LNCaP clone FGC (cell line): ENCODE measurements around the gene FLT3LG.

ENCODE experiments used
- DNase-seq: peaks from one replicate; pipeline ENCODE4 v3.0.0-alpha.2; 2011; ENCODE audit warnings: low read depth
- H3K4me3 ChIP-seq: 2 replicates; pipeline ENCODE4 v1.5.1; 2011; ENCODE audit warnings: mild to moderate bottlenecking, low read depth, low read length, control low read depth
- CTCF ChIP-seq: IDR thresholded peaks from 2 replicates; pipeline ENCODE4 v1.5.1; 2012; ENCODE audit warnings: mild to moderate bottlenecking; ENCODE audit not compliant: control insufficient read depth, insufficient read depth; ENCODE audit errors: extremely low read depth

The FLT3LG gene

GRCh38 chr19:49520705-49521319 lies 46.8 kb downstream of the FLT3LG start:
- DNase-seq = no peak
- H3K4me3 ChIP-seq = no peak overlapping the region
- TF ChIP-seq CTCF = no peak

- H3K4me3 ChIP-seq = no peak overlapping the region
- TF ChIP-seq CTCF = no peak
- no peak for DNase-seq
Measured at GRCh38 chr19:49524812-49525455, 50.9 kb downstream of the FLT3LG start.

DNA sequence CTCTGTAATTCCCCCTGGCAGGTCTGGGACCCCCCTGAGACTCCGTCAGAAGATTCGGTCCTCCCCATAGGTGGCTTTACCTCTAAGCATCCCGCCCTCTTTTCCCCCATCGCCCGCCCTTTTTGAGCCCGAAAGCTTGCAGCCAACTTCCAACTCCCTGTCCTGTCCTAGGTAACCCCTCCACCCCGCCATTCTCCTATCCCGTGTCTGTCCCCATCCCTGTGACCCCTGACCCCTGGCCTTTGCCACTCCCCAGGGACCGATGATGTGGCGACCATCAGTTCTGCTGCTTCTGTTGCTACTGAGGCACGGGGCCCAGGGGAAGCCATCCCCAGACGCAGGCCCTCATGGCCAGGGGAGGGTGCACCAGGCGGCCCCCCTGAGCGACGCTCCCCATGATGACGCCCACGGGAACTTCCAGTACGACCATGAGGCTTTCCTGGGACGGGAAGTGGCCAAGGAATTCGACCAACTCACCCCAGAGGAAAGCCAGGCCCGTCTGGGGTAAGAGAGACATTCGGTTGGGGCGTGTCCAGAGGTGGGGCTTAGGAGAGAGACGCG lies 54.3 kb downstream of the FLT3LG start:
- TF ChIP-seq CTCF = no peak
- DNase-seq = no peak
- H3K4me3 ChIP-seq = peak overlapping the region; percentile 44

DNA sequence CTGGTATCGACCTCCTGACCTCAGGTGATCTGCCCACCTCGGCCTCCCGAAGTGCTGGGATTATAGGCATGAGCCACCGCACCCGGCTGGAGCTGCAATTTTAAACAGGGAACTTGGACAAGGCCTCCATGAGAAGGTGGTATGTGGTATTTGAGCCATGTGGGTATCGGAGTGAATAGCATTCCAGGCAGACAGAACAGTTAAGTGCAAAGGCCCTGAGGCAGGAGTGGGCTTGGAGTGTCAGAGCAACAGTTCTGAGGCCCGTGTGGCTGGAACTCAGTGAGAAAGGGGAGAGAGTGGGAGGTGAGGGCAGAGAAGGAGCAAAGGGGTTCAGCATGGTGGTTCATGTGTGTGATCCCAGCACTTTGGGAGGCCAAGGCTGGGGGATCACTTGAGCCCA lies 56.7 kb downstream of the FLT3LG start:
- TF ChIP-seq CTCF = no peak
- no peak overlapping the region for H3K4me3 ChIP-seq
- no peak for DNase-seq

- peak; percentile 39 for TF ChIP-seq CTCF
- DNase-seq = no peak
- H3K4me3 ChIP-seq = peak overlapping the region; percentile 62
Measured at GRCh38 chr19:49533551-49534488, 59.8 kb downstream of the FLT3LG start.

DNA sequence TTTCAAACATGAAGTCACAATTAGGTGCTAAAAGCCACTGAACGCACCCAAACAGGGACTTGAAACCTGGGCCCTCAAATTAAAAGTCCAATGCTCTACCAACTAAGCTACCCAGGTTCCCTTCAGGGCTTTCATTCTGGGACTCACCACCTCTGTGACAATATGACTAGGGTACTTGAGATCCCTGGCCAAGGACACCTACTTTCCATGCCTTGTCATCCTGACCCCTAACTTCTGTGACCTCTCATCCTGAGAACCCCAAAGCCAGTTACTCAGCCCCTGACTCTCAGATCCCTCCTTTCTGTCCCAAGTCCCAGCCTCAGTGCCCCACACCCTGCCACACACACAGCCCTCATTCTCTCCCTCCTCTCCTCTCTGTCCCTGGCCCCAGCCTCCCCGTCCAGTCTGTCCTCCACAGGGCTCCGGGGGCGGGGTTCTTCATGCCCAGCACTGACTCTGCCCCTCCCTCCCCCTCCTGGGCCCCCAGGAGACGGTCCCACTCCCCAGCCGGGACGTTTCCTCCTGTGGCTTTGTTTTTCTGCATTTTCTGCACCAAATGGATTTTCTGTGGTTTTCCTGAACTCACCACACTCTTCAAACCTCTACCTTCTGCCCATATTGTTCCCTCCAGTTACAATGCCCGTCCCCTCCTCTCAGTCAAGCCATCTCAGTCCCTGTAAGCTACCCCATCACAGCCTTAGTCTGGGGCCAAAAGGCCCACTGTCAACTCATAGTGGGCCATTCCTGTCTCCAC lies 60.8 kb downstream of the FLT3LG start:
- peak overlapping the region; percentile 62 for H3K4me3 ChIP-seq

More for the DNA sequence above, 60.8 kb downstream of the FLT3LG start:
- no peak for TF ChIP-seq CTCF
- no peak for DNase-seq
